Stomach (tissue), 4 donors: ENCODE data around the gene CUX1.

Experiments
- CTCF ChIP-seq, 7 experiments: fragments of 450-650 bp in 4 of 7; fragments of 200-600 bp in 3 of 7; sonication (generic) in 3 of 7; IDR thresholded peaks; one replicate each; pipeline ENCODE4 v1.5.1; 2016 to 2019; ENCODE audit warnings: antibody characterized with exemption in 7 of 7, control low read depth in 2 of 7, mild to moderate bottlenecking in 1 of 7
- EP300 ChIP-seq: sonication (generic); formaldehyde crosslinking; IDR thresholded peaks from one replicate; pipeline ENCODE4 v1.6.1; 2017; ENCODE audit warnings: antibody characterized with exemption
- POLR2A ChIP-seq, 4 donors: fragments of 450-650 bp; IDR thresholded peaks; one replicate each; pipeline ENCODE4 v1.6.1; 2016; ENCODE audit warnings: antibody characterized with exemption in 4 of 4, control low read depth in 2 of 4, mild to moderate bottlenecking in 1 of 4, moderate library complexity in 1 of 4
- POLR2AphosphoS5 ChIP-seq, 3 donors: sonication (generic); formaldehyde crosslinking; IDR thresholded peaks; one replicate each; pipeline ENCODE4 v1.6.1; 2016; ENCODE audit warnings: antibody characterized with exemption in 3 of 3

DNA sequence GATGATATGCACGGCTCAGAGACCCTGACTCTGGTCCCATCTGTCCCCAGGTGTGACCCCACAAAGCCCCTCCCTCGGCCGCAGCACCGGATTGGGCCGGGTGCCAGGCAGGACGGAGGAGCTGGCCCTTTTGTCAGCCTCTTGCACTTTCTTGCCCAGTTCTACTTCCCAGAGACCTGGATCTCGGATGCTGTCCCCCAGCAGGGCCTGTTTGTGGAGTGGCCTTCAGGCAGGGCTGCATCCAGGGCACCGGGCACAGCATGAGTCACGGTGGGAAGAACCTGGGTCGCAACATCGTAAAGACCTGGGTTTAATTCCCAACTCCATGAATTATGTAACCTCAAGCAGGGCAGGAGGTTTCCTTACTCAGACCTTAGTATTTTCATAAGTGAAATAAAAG is 310.9 kb downstream of the CUX1 start:
- TF ChIP-seq POLR2A (IDR thresholded peaks at IDR 0.05) (no peak), CTCF (IDR thresholded peaks at IDR 0.05) (no peak), POLR2AphosphoS5 (IDR thresholded peaks at IDR 0.05) (no peak), EP300 (no peak)
